HCT116 (cell line): ENCODE measurements around the gene SND1. TPM values are rescaled to one million over a fixed set of nuclear protein-coding genes. Genes with fewer than 3 reads are reported as not detected.

Source experiments
- ATAC-seq: fragments of 200-7000 bp; cut with Tn5 transposase; 2 replicates; pipeline ENCODE4 v1.9.1; 2020; ENCODE audit warnings: mild to moderate bottlenecking, moderate library complexity
- BruUV-seq: library from RNA; stranded (reverse); fragments of 400-500 nt; replicated peaks from 2 replicates; lab custom pipeline; 2021; lab: Mats Ljungman, UMichigan
- CTCF ChIA-PET: fragments of 300-600 bp; sonication (Branson Sonifier 250); formaldehyde crosslinking; loops from one replicate; lab custom pipeline; 2021; ENCODE audit warnings: antibody characterized with exemption; lab: Charles Lee
- POLR2A ChIA-PET: fragments of 300-600, 350-600 bp; sonication (Branson Sonifier 250); formaldehyde crosslinking; loops from one replicate; lab custom pipeline; 2021; ENCODE audit warnings: antibody characterized with exemption; lab: Charles Lee
- RAD21 ChIA-PET, 2 experiments: fragments of 300-600 bp; sonication (Branson Sonifier 250); formaldehyde crosslinking; loops; one replicate each; lab custom pipeline; 2023; ENCODE audit warnings: low total read pairs in 2 of 2; ENCODE audit not compliant: uncharacterized antibody in 2 of 2, unreplicated experiment in 2 of 2, low non-redundant PET in 1 of 2; lab: Charles Lee
- DNase-seq: peaks from one replicate; pipeline ENCODE4 v3.0.0-alpha.2; 2010; ENCODE audit warnings: low read depth, low spot score
- H2AFZ ChIP-seq: fragments of 200-600 bp; shearing (Covaris generic), sonication (generic); 2 replicates; pipeline ENCODE4 v1.6.1; 2017; ENCODE audit warnings: low read depth, mixed run types, mixed read lengths, antibody characterized with exemption, low read length; ENCODE audit not compliant: poor library complexity, severe bottlenecking
- H3K27ac ChIP-seq: 2 replicates; pipeline ENCODE4 v1.5.1; 2012; ENCODE audit warnings: low read depth, low read length
- H3K27me3 ChIP-seq: fragments of 200-600 bp; sonication (generic); 2 replicates; pipeline ENCODE4 v1.6.1; 2016; ENCODE audit warnings: mixed run types, low read length, mixed read lengths; ENCODE audit not compliant: insufficient read depth
- H3K36me3 ChIP-seq, 2 experiments: fragments of 200-500 bp in 1 of 2; fragments of 200-600 bp in 1 of 2; sonication (Bioruptor generic) in 1 of 2; sonication (generic) in 1 of 2; 2 replicates each; pipeline versions ENCODE4 v1.5.1 to v1.6.1; 2014 to 2016; ENCODE audit warnings: low read length in 2 of 2, inconsistent platforms in 1 of 2, mixed read lengths in 1 of 2, mixed run types in 1 of 2; ENCODE audit not compliant: insufficient read depth in 2 of 2, control insufficient read depth in 1 of 2
- H3K4me1 ChIP-seq, 2 experiments: fragments of 200-600 bp in 1 of 2; sonication (generic) in 1 of 2; 2 replicates each; pipeline versions ENCODE4 v1.5.1 to v1.6.1; 2012 to 2017; ENCODE audit warnings: low read length in 2 of 2, inconsistent platforms in 1 of 2, mild to moderate bottlenecking in 1 of 2, mixed read lengths in 1 of 2, mixed run types in 1 of 2, moderate library complexity in 1 of 2; ENCODE audit not compliant: insufficient read depth in 2 of 2, control insufficient read depth in 1 of 2
- H3K4me2 ChIP-seq: fragments of 200-600 bp; sonication (generic); 2 replicates; pipeline ENCODE4 v1.6.1; 2017; ENCODE audit warnings: mixed run types, low read length, mixed read lengths
- H3K4me3 ChIP-seq, 2 experiments: fragments of 200-600 bp in 1 of 2; sonication (generic) in 1 of 2; replicated peaks in 1 of 2; 2 replicates each; pipeline ENCODE4 v1.5.1; 2011 to 2016; ENCODE audit warnings: low read length in 2 of 2, control low read depth in 1 of 2, low read depth in 1 of 2, mild to moderate bottlenecking in 1 of 2, mixed read lengths in 1 of 2, mixed run types in 1 of 2
- H3K79me2 ChIP-seq: fragments of 200-600 bp; sonication (generic); 2 replicates; pipeline ENCODE4 v1.6.1; 2017; ENCODE audit warnings: mild to moderate bottlenecking, mixed run types, low read length, moderate library complexity, mixed read lengths; ENCODE audit not compliant: insufficient read depth
- H3K9ac ChIP-seq: fragments of 200-600 bp; sonication (generic); 2 replicates; pipeline ENCODE4 v1.6.1; 2016; ENCODE audit warnings: low read length, mixed read lengths
- H3K9me2 ChIP-seq: fragments of 200-600 bp; sonication (generic), shearing (Covaris generic); 2 replicates; pipeline ENCODE4 v1.6.1; 2017; ENCODE audit warnings: mixed run types, mild to moderate bottlenecking, moderate library complexity; ENCODE audit not compliant: insufficient read depth
- H3K9me3 ChIP-seq, 2 experiments: fragments of 200-500 bp in 1 of 2; fragments of 200-600 bp in 1 of 2; sonication (Bioruptor generic) in 1 of 2; sonication (generic) in 1 of 2; 2 replicates each; pipeline ENCODE4 v1.6.1; 2014 to 2017; ENCODE audit warnings: low read length in 2 of 2, mixed read lengths in 2 of 2, inconsistent platforms in 1 of 2, low read depth in 1 of 2, mild to moderate bottlenecking in 1 of 2, mixed run types in 1 of 2, moderate library complexity in 1 of 2; ENCODE audit not compliant: control insufficient read depth in 1 of 2, insufficient read depth in 1 of 2
- H4K20me1 ChIP-seq: fragments of 200-600 bp; sonication (generic), shearing (Covaris generic); 2 replicates; pipeline ENCODE4 v1.6.1; 2017; ENCODE audit warnings: mixed run types, mild to moderate bottlenecking, moderate library complexity; ENCODE audit not compliant: insufficient read depth
- EGR1 ChIP-seq: IDR thresholded peaks from 2 replicates; pipeline ENCODE4 v1.6.1; 2012; ENCODE audit warnings: low read depth
- ELF1 ChIP-seq: IDR thresholded peaks from 2 replicates; pipeline ENCODE4 v1.6.1; 2012; ENCODE audit warnings: low read depth, borderline replicate concordance
- EZH2 ChIP-seq: fragments of 200-600 bp; sonication (generic); IDR thresholded peaks from 2 replicates; pipeline ENCODE4 v1.6.1; 2017; ENCODE audit warnings: antibody characterized with exemption, mixed run types
- EZH2phosphoT487 ChIP-seq: fragments of 200-600 bp; IDR thresholded peaks from 2 replicates; pipeline ENCODE4 v1.6.1; 2018; ENCODE audit warnings: antibody characterized with exemption, borderline replicate concordance
- POLR2A ChIP-seq: IDR thresholded peaks from 2 replicates; pipeline ENCODE4 v1.7.0; 2011; ENCODE audit warnings: borderline replicate concordance; ENCODE audit not compliant: insufficient read depth, insufficient read length; ENCODE audit errors: extremely low read depth
- RAD21 ChIP-seq: IDR thresholded peaks from 2 replicates; pipeline ENCODE4 v1.6.1; 2012; ENCODE audit warnings: low read depth, mild to moderate bottlenecking
- SIN3A ChIP-seq: IDR thresholded peaks from 2 replicates; pipeline ENCODE4 v1.6.1; 2012; ENCODE audit warnings: low read depth
- TCF7L2 ChIP-seq: IDR thresholded peaks from 2 replicates; pipeline ENCODE4 v1.7.0; 2011; ENCODE audit warnings: borderline replicate concordance, inconsistent platforms; ENCODE audit not compliant: insufficient read depth, insufficient read length; ENCODE audit errors: extremely low read depth
- ZBTB33 ChIP-seq: IDR thresholded peaks from 2 replicates; pipeline ENCODE4 v1.6.1; 2011; ENCODE audit warnings: mild to moderate bottlenecking, low read length, moderate library complexity; ENCODE audit not compliant: insufficient replicate concordance; ENCODE audit errors: extremely low read depth
- ZNF274 ChIP-seq: fragments of 200-500 bp; sonication (Bioruptor generic); IDR thresholded peaks from 2 replicates; pipeline ENCODE4 v1.6.1; 2014; ENCODE audit warnings: mild to moderate bottlenecking, low read depth, low read length, inconsistent platforms
- intact Hi-C: fragments of 100-400 bp; cut with micrococcal nuclease; formaldehyde crosslinking; loops from 2 replicates; pipeline ENCODE4 v1.10.0; 2022
- total RNA-seq: library from RNA; stranded (reverse); gene quantifications from one replicate; pipeline ENCODE4 v1.2.1, GENCODE V29; 2021; ENCODE audit not compliant: unreplicated experiment

The SND1 gene
- total RNA-seq, 1 experiment from 2014 or later = 169 TPM

GRCh38 chr7:128055637-128056036 lies 403.6 kb downstream of the SND1 start:
- no peaks in the 10 kb centered on the region for H3K79me2 ChIP-seq
- TF ChIP-seq ZBTB33 (no peak), EZH2 (no peak), ZNF274 (no peak), EZH2phosphoT487 (no peak)
- BruUV-seq = no TSS peak
- POLR2A ChIA-PET = no interaction called here
- no peak overlapping the region for H3K27ac ChIP-seq
- intact Hi-C loops = no loop called here
- CTCF ChIA-PET = no interaction called here
- no peaks in the 10 kb centered on the region; a peak in 1 of 4 replicates for H3K36me3 ChIP-seq
- no peak overlapping the region for H3K4me2 ChIP-seq
- H4K20me1 ChIP-seq = no peaks in the 10 kb centered on the region
- no peaks in the 10 kb centered on the region for H3K9me3 ChIP-seq
- no peaks in the 10 kb centered on the region for H3K9me2 ChIP-seq
- no peaks in the 10 kb centered on the region; a peak in 1 of 4 replicates for H3K4me1 ChIP-seq
- H3K4me3 ChIP-seq = no peak overlapping the region
- no peak overlapping the region for H3K9ac ChIP-seq
- no peaks in the 10 kb centered on the region for H3K27me3 ChIP-seq
- no peak overlapping the region for H2AFZ ChIP-seq
- DNase-seq = no peak
- ATAC-seq = no peak
- RAD21 ChIA-PET = no interaction called here

- H3K4me3 ChIP-seq = no peak overlapping the region
- no peak for TF ChIP-seq EGR1
- TF ChIP-seq POLR2A = no peak
- no peak for TF ChIP-seq RAD21
- no peak for TF ChIP-seq TCF7L2
- no peak for TF ChIP-seq SIN3A
- TF ChIP-seq ELF1 = no peak
- TF ChIP-seq, all 23 proteins: peak for 0
- H3K36me3 ChIP-seq = no peaks in the 10 kb centered on the region; a peak in 1 of 4 replicates
- RAD21 ChIA-PET = no interaction called here
- no TSS peak for BruUV-seq
- intact Hi-C loops = no loop called here
- H2AFZ ChIP-seq = no peak overlapping the region
- no peaks in the 10 kb centered on the region; a peak in 1 of 4 replicates for H3K4me1 ChIP-seq
- no peaks in the 10 kb centered on the region for H3K79me2 ChIP-seq
- H3K27me3 ChIP-seq = no peaks in the 10 kb centered on the region
- POLR2A ChIA-PET = no interaction called here
- no peak overlapping the region for H3K9ac ChIP-seq
- DNase-seq (no peak), ATAC-seq (no peak)
- H3K9me2 ChIP-seq = no peaks in the 10 kb centered on the region
- no peaks in the 10 kb centered on the region for H4K20me1 ChIP-seq
- H3K27ac ChIP-seq = no peak overlapping the region
- H3K4me2 ChIP-seq = no peak overlapping the region
- no peaks in the 10 kb centered on the region for H3K9me3 ChIP-seq
- CTCF ChIA-PET = no interaction called here
Measured at GRCh38 chr7:128056901-128057300, 404.9 kb downstream of the SND1 start.
